Superior temporal gyrus (tissue), 1 donor: ENCODE measurements around the gene GLUD1.
"Not testable (repeated sequence)": the region's sequence is repeated elsewhere in the genome, so short reads cannot be mapped to it uniquely, and the experiment has no call there.

ENCODE experiments used
- DNase-seq: peaks from one replicate; pipeline ENCODE4 v3.0.0-alpha.2; 2016; ENCODE audit errors: extremely low spot score

The GLUD1 gene

GRCh38 chr10:87090779-87091178 lies 3.9 kb downstream of the GLUD1 start:
- no peak for DNase-seq

- DNase-seq = no peak
Observed at GRCh38 chr10:87089746-87090145, 4.9 kb downstream of the GLUD1 start.

- no peak for DNase-seq
Observed at GRCh38 chr10:87085537-87085936, 9.1 kb downstream of the GLUD1 start.

GRCh38 chr10:87084291-87084782 lies 10.3 kb downstream of the GLUD1 start:
- not testable (repeated sequence) for DNase-seq

GRCh38 chr10:87083576-87084290 lies 10.9 kb downstream of the GLUD1 start:
- not testable (repeated sequence) for DNase-seq

GRCh38 chr10:87082219-87082618 lies 12.4 kb downstream of the GLUD1 start:
- not testable (repeated sequence) for DNase-seq

GRCh38 chr10:87081574-87081973 lies 13.1 kb downstream of the GLUD1 start:
- not testable (repeated sequence) for DNase-seq

GRCh38 chr10:87080621-87081020 lies 14.0 kb downstream of the GLUD1 start:
- DNase-seq = not testable (repeated sequence)

- DNase-seq = no peak
Observed at GRCh38 chr10:87079106-87079836, 15.4 kb downstream of the GLUD1 start.

- DNase-seq = not testable (repeated sequence)
Observed at GRCh38 chr10:87076421-87076820, 18.2 kb downstream of the GLUD1 start.

- no peak for DNase-seq
Observed at GRCh38 chr10:87072449-87072848, 22.2 kb downstream of the GLUD1 start.

- no peak for DNase-seq
Observed at GRCh38 chr10:87068281-87068680, 26.4 kb downstream of the GLUD1 start.

GRCh38 chr10:87066865-87067264 lies 27.8 kb downstream of the GLUD1 start:
- DNase-seq = no peak

- DNase-seq = no peak
Observed at GRCh38 chr10:87066178-87066577, 28.5 kb downstream of the GLUD1 start.

GRCh38 chr10:87064651-87065050 lies 30.0 kb downstream of the GLUD1 start:
- peak; percentile 67 for DNase-seq

- no peak for DNase-seq
Observed at GRCh38 chr10:87060280-87060928, 34.2 kb downstream of the GLUD1 start.

GRCh38 chr10:87059401-87059800 lies 35.2 kb downstream of the GLUD1 start:
- DNase-seq = no peak

- DNase-seq = peak; percentile 48
Observed at GRCh38 chr10:87058171-87058570, 36.5 kb downstream of the GLUD1 start.

GRCh38 chr10:87054373-87055295 lies 40.0 kb downstream of the GLUD1 start:
- DNase-seq = peak; percentile 52

- no peak for DNase-seq
Observed at GRCh38 chr10:87053577-87054181, 41.0 kb downstream of the GLUD1 start.

- peak; percentile 93 for DNase-seq
Observed at GRCh38 chr10:87053111-87053510, 41.5 kb downstream of the GLUD1 start.
